Smooth muscle cell (in vitro differentiated cells): ENCODE measurements around the gene ULK1. TPM values are rescaled to one million over a fixed set of nuclear protein-coding genes. Genes with fewer than 3 reads are reported as not detected.

Experiments used
- DNase-seq: peaks from one replicate; lab custom pipeline; 2025; ENCODE audit not compliant: unreplicated experiment; lab: John Stamatoyannopoulos, UW
- H2AFZ ChIP-seq: fragments of 200-600 bp; sonication (generic); 2 replicates; pipeline ENCODE4 v1.6.0; 2016; ENCODE audit warnings: antibody characterized with exemption, low read depth, mild to moderate bottlenecking
- H3F3A ChIP-seq: fragments of 200-600 bp; sonication (generic); 2 replicates; pipeline ENCODE4 v1.6.0; 2017; ENCODE audit warnings: antibody characterized with exemption, low read depth
- H3K27ac ChIP-seq: fragments of 200-600 bp; sonication (generic); 2 replicates; pipeline ENCODE4 v1.5.1; 2016; ENCODE audit warnings: low read depth, mild to moderate bottlenecking
- H3K27me3 ChIP-seq: fragments of 200-600 bp; sonication (generic); 2 replicates; pipeline ENCODE4 v1.6.1; 2016; ENCODE audit warnings: low read depth, mild to moderate bottlenecking
- H3K36me3 ChIP-seq: fragments of 200-600 bp; sonication (generic); 2 replicates; pipeline ENCODE4 v1.5.1; 2016; ENCODE audit warnings: low read depth
- H3K4me1 ChIP-seq: fragments of 200-600 bp; sonication (generic); 2 replicates; pipeline ENCODE4 v1.5.1; 2016; ENCODE audit warnings: low read depth
- H3K4me2 ChIP-seq: fragments of 200-600 bp; sonication (generic); 2 replicates; pipeline ENCODE4 v1.6.0; 2016; ENCODE audit warnings: mild to moderate bottlenecking
- H3K4me3 ChIP-seq: fragments of 200-600 bp; sonication (generic); 2 replicates; pipeline ENCODE4 v1.5.1; 2016; ENCODE audit warnings: mild to moderate bottlenecking
- H3K79me2 ChIP-seq: fragments of 200-600 bp; sonication (generic); 2 replicates; pipeline ENCODE4 v1.6.0; 2016; ENCODE audit warnings: low read depth, mild to moderate bottlenecking
- H3K9ac ChIP-seq: fragments of 200-600 bp; sonication (generic); 2 replicates; pipeline ENCODE4 v1.6.0; 2016; ENCODE audit warnings: low read depth
- H3K9me3 ChIP-seq: fragments of 200-600 bp; sonication (generic); replicated peaks from 2 replicates; pipeline ENCODE4 v1.5.1; 2016; ENCODE audit warnings: low read depth
- H4K20me1 ChIP-seq: fragments of 200-600 bp; sonication (generic); 2 replicates; pipeline ENCODE4 v1.6.0; 2016; ENCODE audit warnings: low read depth
- CTCF ChIP-seq: fragments of 200-600 bp; sonication (generic); IDR thresholded peaks from 2 replicates; pipeline ENCODE4 v1.5.1; 2017; ENCODE audit warnings: borderline replicate concordance, mild to moderate bottlenecking, antibody characterized with exemption; ENCODE audit not compliant: insufficient read depth, poor library complexity, severe bottlenecking
- WGBS: methylation state at CpG from one replicate; pipeline ENCODE4 v1.1.7; 2016; ENCODE audit warnings: low lambda C conversion rate; 5-methylcytosine and 5-hydroxymethylcytosine counted together
- polyA plus RNA-seq: library from polyadenylated mRNA; unstranded; fragments of >200 nt; fragmentation: Nextera tagmentation; extraction: Ambion mirVana; gene quantifications from 2 replicates; pipeline ENCODE4 v1.2.1, GENCODE V29; 2016
- total RNA-seq: library from RNA; depleted of rRNA; stranded (reverse); fragments of >200 nt; gene quantifications from 2 replicates; pipeline ENCODE4 v1.2.3, GENCODE V29; 2014

The ULK1 gene
- total and polyA plus RNA-seq, 2 experiments from 2014 or later: 8.5 to 10.5 TPM

- Histone ChIP-seq H3K36me3 (no peaks in the 10 kb centered on the region), H3K4me3 (no peak overlapping the region), H3K4me1 (peaks cover under 1% of the 10 kb centered on the region), H3K9ac (no peak overlapping the region), H3K27ac (no peak overlapping the region), H4K20me1 (peaks cover 99% of the 10 kb centered on the region), H3K79me2 (peaks cover 80% of the 10 kb centered on the region), H3F3A (no peaks in the 10 kb centered on the region), H3K27me3 (no peaks in the 10 kb centered on the region), H3K9me3 (no peaks in the 10 kb centered on the region), H2AFZ (no peak overlapping the region), H3K4me2 (no peak overlapping the region)
- WGBS: 94% methylated on average over 30 of the region's 30 CpGs
- DNase-seq: no peak
- TF ChIP-seq CTCF: no peak
These were observed 7.3 kb downstream of the ULK1 start for GRCh38 chr12:131901431-131902331.

GRCh38 chr12:131902332-131903241 is 8.2 kb downstream of the ULK1 start:
- no peak for TF ChIP-seq CTCF
- Histone ChIP-seq H3K27me3 (no peaks in the 10 kb centered on the region), H3K79me2 (peaks cover 71% of the 10 kb centered on the region), H3K27ac (no peak overlapping the region), H2AFZ (no peak overlapping the region), H3K36me3 (no peaks in the 10 kb centered on the region), H3K4me1 (no peaks in the 10 kb centered on the region), H4K20me1 (peaks cover 99% of the 10 kb centered on the region), H3K4me2 (no peak overlapping the region), H3F3A (no peaks in the 10 kb centered on the region), H3K4me3 (no peak overlapping the region), H3K9ac (no peak overlapping the region), H3K9me3 (no peaks in the 10 kb centered on the region)
- WGBS: 93% methylated on average over 25 of the region's 25 CpGs
- DNase-seq: no peak

- no peak overlapping the region for H3K27ac ChIP-seq
- no peak overlapping the region for H3K9ac ChIP-seq
- H3F3A ChIP-seq: no peaks in the 10 kb centered on the region
- no peaks in the 10 kb centered on the region for H3K9me3 ChIP-seq
- no peaks in the 10 kb centered on the region for H3K27me3 ChIP-seq
- 95% methylated on average over 11 of the region's 13 CpGs for WGBS
- H3K79me2 ChIP-seq: peaks cover 61% of the 10 kb centered on the region
- H2AFZ ChIP-seq: no peak overlapping the region
- DNase-seq: no peak
- H3K4me1 ChIP-seq: no peaks in the 10 kb centered on the region
- H4K20me1 ChIP-seq: peaks cover 90% of the 10 kb centered on the region
- no peaks in the 10 kb centered on the region for H3K36me3 ChIP-seq
- H3K4me2 ChIP-seq: no peak overlapping the region
- no peak for TF ChIP-seq CTCF
- no peak overlapping the region for H3K4me3 ChIP-seq
These were observed 9.1 kb downstream of the ULK1 start for GRCh38 chr12:131903270-131904255.
